IPS-11a (cell line): ENCODE results near the gene TLR3.
"Not testable (repeated sequence)": the region's sequence is repeated elsewhere in the genome, so short reads cannot be mapped to it uniquely, and the experiment has no call there.

Source experiments
- H3K4me3 ChIP-seq: one replicate; pipeline ENCODE4 v1.5.1; 2013; ENCODE audit warnings: low read depth, low read length, control low read depth

Gene TLR3

DNA sequence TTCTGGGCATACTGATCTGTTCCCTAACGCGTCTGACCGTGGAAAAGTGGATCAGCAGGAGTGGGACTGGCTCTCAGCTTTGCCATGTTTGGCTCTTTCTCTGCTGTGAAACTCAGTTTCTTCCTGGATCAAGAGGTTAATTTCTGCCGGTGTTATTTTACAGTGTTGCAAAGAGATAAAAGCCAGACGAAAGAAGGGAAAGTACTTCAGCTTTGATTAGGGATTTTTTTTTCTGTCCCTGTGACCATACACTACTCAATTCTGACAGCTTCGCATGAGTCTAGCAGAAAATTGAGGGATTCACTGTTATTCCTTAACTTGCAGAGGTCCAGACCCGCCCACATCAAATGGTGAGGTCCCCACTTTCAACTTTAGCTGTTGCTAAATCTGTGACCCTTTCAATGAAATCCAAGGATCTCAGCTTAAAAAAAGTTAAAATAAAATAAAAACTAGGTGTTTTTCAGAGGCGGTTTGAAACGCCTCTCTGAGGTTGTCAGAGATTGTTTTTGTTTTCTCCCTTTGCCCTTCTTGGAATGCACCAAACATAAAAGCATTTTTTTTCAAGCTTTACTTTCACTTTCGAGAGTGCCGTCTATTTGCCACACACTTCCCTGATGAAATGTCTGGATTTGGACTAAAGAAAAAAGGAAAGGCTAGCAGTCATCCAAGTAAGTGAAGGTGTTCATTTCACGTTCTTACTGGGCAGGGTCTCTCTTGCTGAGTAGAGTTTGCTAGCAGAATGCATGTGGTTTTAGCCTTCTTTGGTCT, at the start of gene TLR3:
Gene TLR3 (plus strand): TSS at position 576 of the 768 bp plus-strand sequence. CDS start 7,464 bp downstream, outside the sequence.
- H3K4me3 ChIP-seq = no peak within 1 kb of the TSS

DNA sequence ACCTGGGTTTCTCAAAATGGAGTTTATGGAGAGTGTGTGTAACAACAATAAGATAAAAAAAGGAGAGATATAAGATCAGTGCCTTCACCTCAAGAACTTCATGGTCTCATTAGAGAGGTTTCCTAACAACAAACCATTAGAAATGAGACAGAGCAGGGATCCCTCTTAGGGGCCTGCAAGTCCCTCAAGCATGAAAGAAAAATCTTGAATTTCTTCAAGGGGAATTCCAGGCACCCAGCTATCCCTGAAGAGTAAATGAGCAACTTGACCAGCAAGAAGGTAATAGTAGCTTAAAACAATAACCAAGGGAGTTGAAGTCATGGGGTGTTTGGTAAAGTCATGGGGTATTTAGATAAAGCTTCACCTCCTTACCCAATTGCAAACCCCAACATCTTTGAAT, 49.7 kb upstream of the TLR3 start:
- H3K4me3 ChIP-seq = no peak overlapping the region

DNA sequence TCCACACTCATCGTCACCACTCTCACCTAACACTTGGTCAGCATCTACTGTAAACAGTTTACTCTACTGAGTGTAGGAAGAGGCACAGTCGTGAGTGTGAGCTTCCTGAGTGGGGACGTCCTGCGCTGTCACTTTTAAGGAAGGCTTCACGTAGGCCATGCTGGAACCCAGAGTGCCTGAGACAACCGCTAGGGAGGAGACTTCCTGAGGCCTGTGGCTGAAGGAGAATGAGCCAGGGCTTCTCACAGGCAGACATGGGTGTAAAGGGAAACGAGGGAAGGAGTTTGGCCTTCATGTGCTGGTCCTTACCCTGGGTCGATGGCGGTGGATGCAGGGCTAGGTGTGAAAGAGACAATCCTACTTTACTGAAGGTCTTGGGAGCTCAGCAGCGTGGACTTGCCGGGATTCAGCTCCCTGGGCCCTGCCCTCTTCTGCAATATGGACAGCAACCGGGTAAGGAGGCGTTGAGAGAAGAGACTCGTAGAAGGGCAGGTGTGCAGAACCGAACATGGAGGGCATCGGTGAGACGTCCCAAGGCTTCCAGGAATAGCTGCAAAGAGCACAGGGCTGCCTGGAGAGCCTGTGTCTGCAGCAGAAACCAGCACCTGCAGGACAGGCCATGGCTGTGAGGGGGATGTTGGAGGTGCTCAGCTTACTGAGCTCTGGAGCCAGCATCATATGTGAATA, 48.7 kb upstream of the TLR3 start:
- H3K4me3 ChIP-seq = no peak overlapping the region

DNA sequence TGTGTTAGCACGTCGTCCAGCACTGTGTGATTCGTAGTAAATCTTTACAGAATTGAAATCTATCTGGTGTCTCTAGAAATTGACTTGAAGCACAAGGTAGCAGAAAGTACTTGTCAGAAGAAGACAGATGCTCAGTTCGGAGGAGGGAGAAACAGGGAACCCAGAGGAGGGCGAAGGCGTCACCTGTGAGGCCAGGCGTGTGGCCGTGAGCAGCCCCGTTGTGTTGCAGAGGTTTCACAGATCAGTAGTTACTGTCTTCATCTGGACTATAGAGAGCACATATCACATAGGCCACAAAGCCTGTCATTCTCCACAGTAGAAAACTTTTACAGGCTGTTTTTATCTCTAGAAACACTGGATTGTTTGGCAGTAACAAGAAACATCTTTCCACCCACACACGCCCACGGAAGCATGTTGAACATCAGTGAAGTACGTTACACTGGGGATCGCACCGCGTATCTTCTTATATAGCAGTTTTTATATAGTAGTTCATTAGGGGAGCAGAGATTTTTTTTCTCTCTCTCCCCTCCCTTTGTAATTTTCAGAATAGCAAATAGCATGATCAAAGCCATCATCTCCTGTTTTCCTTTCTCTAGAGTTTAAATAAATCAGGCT, 48.1 kb upstream of the TLR3 start:
- no peak overlapping the region for H3K4me3 ChIP-seq

DNA sequence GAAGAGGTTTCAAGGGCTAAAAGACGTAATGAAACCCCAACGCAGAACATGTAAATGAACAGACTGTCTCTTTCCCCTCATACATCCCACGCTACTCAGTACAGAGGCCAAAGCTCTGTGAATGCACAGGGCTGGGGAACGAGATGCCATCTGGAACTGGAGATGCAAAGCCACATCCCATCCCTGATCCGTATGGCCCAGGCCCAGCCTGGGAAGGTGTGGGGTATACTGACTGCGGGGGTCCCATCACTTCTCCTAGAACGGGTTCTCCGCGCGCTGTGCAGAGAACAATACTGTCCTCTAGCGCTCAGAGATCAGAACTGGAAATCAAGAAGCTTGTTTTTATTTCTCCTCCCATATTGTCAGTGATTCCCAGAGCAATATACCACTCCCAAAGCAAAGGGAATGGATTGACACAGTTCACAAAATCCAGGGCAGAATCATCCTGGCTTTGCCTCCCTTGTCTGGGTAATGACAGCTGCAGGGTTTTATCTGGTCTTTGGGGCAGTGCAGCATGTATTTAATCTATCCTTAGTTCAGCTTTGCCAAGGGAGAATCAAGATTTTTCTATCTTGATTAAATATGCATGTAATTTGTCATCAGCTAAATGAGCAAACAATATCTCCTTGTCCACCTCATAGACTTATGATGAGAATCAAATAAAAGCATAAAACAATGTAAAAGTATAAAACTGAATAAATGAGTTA, 47.3 kb upstream of the TLR3 start:
- no peak overlapping the region for H3K4me3 ChIP-seq

DNA sequence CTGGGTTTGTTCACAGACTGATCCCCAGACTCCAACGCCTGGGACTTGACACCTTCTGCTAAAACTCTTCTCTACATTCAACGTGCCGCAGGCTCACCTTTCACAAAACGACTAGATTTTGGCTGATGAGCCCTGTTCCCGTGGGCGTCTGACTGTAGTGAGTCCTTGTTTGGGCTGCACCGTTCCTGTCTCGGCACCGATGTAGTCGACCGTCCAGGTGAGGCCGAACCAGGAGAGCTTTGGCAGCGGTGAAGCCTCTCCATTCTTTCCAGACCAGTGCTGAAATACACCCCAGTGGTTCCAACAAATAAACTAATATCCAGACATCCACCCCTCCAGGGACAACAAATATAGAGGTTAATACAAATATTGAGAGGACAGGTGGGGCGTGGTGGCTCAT, 45.0 kb upstream of the TLR3 start:
- H3K4me3 ChIP-seq = no peak overlapping the region

DNA sequence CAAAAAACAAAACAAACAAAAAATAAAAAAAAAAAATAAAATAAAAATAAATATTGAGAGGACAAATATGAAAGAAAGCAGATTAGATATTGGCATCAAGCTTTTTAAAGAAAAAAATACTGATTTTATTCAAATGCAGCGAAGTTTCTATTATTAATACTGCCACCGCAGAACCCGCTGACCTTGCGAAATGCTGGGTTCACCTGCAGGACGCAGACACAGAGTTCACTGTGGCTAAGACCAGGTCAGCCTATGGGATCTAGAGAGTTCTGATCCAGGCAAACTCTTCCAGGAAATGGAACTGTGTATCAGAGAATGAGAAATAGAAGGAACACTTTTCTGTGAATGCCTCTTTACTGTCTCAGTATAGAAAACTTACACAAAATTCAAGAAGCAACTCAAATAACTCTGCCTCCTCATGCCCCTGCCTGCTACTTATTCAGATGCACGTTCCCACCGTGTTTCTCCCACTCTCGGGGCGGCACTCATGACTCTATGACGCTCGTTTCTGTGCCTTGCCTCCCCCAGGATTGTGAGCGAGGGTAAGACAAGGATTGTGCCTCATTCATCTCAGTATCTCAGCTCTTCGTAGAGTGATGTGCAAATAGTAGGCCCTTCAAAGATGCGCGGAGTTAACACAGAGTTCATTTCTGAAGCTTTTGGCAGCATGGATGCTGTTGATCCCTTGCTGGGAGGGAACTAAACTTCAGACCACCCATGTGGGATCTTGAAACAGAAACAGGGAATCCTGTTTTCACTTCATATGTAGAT, 44.1 kb upstream of the TLR3 start:
- no peak overlapping the region for H3K4me3 ChIP-seq

DNA sequence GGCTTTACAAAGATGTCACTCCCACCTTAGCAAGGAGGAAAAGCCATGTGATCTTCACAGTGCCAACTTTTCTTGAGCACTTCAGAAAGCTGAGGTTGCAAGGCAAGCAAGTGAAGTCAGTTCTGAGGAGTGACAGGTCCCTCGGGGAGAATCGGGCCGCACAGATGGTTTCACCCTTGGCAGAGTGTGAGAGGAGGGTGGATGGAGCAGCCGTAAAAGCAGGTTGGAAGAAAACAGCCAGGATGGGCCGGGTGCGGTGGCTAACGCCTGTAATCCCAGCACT, 43.6 kb upstream of the TLR3 start:
- H3K4me3 ChIP-seq = no peak overlapping the region

DNA sequence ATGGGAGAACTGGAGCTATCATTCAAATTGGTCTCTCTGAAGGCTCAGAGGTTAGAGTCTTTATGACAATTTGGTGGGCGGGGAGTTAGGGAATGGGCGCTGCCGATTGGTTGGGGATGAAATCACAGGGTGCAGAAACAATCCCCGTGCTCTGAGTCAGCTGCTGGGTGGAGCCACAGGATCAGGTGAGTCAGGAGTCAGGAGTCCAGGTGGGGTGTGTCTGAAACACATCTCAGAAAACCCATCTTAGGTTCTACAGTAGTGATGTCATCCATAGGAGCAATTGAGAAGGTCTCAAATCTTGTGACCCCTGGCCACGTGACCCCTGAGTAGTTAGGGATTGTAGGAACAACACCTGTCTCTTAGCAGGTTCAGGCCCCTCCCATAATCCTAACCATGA, 41.6 kb upstream of the TLR3 start:
- H3K4me3 ChIP-seq = no peak overlapping the region

DNA sequence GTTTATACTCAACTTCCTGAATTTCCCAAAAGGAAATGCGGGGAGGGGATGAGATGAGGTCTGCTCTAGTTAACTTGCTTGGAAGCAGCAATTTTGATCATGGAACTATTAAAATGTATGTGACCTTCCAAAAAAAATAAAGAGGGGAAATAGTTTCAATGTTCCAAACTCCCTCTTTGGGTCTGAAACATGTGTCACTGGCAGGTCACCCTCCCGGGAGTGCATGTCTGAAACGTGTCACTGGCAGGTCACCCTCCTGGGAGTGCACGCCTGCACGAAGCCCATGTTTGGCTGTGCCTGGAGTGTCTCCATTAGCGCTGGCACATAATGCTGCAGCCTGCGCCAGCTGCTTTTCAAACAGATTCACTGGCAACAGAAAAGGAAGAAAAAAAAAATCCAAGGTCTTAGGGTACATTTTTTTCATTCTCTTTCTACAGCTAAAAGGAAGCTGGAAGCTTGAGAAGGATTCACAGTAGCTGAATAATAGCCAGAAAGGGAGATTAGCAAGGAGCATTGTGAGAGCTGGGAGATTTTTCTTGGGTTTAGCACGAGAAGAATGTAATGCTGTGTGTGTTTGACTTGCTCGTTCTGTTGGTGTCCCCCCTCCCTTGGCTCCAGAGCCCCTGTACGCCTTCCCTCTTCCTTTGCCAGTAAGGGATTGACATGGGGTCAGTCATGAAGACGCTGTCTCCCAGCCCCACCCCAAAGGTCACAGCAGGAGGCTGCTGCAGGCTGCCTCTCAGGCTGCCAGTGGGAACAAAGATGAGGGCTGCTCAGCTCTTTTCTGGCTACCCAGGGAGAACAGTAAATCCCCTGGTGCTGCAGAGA, 39.2 kb upstream of the TLR3 start:
- no peak overlapping the region for H3K4me3 ChIP-seq

DNA sequence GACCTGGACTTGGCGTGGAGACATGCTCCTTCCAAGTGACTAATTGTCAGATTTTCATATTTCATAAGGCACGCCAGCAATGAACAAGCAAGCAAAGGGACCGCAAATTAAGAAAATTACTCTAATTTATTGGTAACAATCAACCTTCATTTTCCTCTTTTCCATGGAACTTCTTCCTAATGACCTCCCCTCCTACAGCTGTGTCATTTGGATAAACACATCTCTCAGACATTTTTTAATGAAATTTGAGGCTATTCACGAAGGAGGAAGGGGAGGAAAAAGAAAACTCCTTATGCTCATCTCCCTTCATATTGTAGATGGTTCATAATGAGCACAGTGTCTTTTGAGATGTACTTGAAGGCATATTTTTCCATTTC, 38.6 kb upstream of the TLR3 start:
- H3K4me3 ChIP-seq = no peak overlapping the region

DNA sequence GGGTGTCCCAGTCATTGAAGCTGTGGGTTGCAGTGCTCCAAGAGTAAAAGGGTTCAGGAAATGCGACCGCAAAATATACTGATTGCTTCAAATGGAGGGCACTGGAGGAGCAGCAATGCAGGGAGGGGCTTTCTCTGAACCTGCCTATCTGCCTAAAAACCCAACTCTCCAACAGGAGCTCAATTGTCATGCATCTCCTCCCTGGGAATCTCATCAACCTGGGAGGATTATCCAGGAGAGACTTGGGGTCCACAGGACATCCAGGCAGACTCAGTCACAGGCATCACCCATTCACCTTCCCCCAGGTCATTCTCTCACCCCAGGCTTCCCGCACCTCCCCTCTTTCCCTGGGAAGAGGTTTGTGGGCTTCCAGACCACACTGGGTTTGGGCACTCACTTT, 38.2 kb upstream of the TLR3 start:
- no peak overlapping the region for H3K4me3 ChIP-seq

DNA sequence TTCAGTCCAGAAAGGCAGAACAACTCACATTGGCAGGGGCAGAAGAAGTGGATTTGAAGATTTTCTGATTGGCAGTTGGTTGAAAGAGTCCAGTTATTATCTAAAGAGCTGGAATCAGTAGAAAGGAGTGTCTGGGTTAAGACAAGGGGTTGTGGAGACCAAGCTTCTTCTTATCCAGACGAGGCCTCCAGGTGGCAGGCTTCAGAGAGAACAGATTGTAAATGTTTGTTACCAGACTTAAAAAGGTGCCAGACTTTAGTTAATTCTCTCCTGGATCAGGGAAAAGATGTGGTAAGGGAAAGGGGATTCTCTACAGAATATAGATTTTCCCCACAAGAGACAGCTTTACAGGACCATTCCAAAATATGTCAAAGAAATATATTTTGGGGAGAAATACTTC, 36.7 kb upstream of the TLR3 start:
- no peak overlapping the region for H3K4me3 ChIP-seq

DNA sequence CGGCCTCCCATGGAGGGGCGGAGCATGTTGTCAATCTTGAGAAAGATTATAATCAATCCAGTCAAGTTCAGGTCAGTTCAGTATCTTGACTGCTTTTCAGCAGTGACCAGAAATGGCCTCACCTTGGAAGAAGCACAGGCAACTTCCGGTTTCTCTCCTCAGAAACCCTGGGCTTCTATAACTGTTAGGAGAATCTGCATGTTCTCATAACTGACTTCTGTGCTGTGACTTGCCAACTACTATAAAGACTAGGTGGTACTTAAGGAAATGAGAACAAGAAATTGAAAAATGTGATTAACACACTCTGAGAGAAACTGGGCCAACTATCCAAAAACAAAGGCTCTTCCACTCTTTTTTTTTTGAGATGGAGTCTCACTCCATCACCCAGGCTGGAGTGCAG, 35.9 kb upstream of the TLR3 start:
- H3K4me3 ChIP-seq = no peak overlapping the region

DNA sequence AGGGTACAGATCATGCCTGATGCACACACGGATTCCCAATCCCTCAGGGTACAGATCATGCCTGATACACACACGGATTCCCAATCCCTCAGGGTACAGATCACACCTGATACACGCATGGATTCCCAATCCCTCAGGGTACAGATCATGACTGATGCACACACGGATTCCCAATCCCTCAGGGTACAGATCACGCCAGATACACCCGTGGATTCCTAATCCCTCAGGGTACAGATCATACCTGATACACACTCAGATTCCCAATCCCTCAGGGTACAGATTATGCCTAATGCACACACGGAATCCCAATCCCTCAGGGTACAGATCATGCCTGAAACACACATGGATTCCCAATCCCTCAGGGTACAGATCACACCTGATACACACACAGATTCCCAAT, 34.3 kb upstream of the TLR3 start:
- not testable (repeated sequence) for H3K4me3 ChIP-seq

DNA sequence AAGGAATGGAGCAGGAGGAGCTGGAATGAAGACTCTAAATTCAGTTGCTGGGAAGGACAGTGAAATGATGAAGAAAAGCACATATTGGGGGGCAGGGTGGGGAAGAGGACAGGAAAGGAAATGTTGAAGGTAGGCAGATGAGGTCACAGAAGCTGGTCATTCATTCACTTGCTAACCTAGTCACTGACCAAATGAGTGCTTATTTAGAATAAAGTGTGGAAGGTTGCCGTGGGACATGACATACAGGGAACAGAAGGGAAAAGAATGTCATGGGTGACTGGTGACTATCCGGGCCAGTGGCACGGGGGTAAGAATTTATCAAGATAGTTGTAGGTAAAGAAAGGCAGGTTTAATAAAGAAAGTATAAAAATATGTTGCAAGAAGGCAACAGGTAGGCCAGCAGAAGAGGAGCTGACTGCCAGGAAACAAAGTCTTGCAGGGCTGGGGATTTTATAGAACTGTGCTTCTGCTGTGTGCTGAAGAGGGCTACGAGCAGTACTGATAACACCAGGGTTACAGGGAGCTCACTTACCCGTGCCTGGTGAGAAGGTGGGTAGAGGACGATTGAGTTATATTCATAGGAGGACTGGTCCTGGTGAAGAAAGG, 31.9 kb upstream of the TLR3 start:
- H3K4me3 ChIP-seq = no peak overlapping the region

DNA sequence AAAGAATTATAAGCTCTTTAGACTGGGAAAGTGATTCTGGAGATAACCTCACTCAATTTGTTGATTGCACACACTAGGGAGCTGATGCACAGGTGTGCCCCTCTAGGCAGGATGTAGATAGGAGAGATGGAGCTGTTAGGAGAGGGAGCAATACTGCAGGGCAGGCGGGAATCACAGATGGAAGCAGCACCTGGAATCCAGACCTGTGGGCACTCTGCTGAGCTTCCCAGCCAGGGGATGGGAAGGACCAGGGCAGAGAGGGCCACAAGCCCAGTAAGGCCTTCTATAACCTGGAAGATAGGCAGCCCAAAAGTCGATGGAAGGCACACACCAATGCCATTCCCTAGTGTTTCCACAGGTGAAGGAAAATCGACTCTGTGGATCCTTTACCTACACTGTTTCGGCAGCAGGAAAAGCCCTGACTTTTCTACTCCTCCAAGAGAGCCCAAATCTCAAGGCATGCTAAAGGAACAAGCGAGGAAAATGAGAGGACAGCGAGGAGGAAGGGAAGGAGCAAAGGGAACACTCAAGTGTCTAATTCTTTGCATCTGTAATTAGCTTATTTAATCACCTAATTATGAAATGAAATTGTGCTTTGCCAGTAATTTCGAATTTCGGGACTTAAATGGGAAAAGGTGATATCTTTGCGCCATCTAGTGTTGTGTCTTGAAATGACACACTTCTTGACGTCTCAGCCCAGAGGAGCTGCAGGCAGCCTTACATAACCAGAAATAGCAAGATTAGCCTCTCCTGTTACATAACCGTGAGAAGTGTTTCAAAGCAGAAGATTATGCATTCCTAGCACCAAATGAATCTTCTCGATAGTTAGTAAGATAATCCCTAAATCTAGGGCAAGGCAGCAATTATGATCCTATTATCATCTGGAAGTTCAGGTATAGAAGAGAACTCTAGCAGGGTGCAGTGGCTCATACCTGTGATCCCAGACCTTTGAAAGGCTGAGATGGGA, 31.0 kb upstream of the TLR3 start:
- H3K4me3 ChIP-seq = no peak overlapping the region

DNA sequence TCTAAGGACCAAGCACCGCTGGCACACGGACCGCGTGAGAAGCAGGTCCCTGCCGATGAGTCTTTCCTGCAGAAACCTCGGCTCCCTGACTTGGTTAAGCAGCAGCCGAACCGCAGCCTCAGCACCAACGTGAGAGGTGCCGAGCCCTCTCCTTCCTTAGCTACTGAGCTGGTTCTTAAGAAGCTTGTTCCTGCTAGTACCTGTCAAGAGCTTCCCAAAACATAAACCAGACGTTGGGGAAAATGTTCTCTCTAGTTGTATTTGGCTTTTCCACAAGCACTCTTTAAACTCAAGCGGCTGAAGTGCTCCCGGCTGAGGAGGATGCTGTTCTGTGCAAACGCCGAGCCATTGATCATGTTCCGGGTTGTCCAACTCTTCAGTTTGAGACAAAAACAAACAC, 29.3 kb upstream of the TLR3 start:
- H3K4me3 ChIP-seq = no peak overlapping the region

DNA sequence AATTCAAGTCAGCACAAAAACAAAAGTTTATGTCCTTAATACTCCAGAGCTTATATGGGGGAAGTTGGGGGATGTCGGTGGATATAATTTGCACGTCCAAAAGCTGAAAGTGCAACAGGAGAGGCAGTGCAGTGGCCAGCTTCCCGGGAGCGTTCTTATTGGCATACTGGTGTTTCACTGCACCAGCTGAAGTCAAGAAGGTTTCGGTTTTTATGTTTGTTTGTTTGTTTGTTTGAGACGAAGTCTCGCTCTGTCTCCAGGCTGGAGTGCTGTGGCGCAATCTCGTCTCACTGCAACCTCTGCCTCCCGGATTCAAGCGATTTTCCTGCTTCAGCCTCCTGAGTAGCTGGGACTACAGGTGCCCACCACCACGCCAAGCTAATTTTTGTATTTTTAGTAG, 28.6 kb upstream of the TLR3 start:
- no peak overlapping the region for H3K4me3 ChIP-seq
